ENCODE results near the gene FOXD3.

GRCh38 chr1:63352736-63353135, 30.4 kb downstream of the FOXD3 start:
- TF ChIP-seq, protein P1, sequence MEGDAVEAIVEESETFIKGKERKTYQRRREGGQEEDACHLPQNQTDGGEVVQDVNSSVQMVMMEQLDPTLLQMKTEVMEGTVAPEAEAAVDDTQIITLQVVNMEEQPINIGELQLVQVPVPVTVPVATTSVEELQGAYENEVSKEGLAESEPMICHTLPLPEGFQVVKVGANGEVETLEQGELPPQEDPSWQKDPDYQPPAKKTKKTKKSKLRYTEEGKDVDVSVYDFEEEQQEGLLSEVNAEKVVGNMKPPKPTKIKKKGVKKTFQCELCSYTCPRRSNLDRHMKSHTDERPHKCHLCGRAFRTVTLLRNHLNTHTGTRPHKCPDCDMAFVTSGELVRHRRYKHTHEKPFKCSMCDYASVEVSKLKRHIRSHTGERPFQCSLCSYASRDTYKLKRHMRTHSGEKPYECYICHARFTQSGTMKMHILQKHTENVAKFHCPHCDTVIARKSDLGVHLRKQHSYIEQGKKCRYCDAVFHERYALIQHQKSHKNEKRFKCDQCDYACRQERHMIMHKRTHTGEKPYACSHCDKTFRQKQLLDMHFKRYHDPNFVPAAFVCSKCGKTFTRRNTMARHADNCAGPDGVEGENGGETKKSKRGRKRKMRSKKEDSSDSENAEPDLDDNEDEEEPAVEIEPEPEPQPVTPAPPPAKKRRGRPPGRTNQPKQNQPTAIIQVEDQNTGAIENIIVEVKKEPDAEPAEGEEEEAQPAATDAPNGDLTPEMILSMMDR (IDR thresholded peaks at IDR 0.05), result no peak
- TF ChIP-seq POLR2AphosphoS5 (IDR thresholded peaks at IDR 0.05), result no peak
